ENCODE results near the gene TRAF2.

GRCh38 chr9:136923881-136924280 is 37.6 kb downstream of the TRAF2 start:
- TF ChIP-seq EZH2 (IDR thresholded peaks at IDR 0.05; ENCODE audit: borderline replicate concordance, low read depth, low read length, poor library complexity, severe bottlenecking): no peak
- TF ChIP-seq, protein P1, sequence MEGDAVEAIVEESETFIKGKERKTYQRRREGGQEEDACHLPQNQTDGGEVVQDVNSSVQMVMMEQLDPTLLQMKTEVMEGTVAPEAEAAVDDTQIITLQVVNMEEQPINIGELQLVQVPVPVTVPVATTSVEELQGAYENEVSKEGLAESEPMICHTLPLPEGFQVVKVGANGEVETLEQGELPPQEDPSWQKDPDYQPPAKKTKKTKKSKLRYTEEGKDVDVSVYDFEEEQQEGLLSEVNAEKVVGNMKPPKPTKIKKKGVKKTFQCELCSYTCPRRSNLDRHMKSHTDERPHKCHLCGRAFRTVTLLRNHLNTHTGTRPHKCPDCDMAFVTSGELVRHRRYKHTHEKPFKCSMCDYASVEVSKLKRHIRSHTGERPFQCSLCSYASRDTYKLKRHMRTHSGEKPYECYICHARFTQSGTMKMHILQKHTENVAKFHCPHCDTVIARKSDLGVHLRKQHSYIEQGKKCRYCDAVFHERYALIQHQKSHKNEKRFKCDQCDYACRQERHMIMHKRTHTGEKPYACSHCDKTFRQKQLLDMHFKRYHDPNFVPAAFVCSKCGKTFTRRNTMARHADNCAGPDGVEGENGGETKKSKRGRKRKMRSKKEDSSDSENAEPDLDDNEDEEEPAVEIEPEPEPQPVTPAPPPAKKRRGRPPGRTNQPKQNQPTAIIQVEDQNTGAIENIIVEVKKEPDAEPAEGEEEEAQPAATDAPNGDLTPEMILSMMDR (conservative IDR thresholded peaks at IDR 0.05; ENCODE audit: low read depth, low read length): no peak
